T47D (cell line): ENCODE measurements around the gene CCDC6.
"Not testable (repeated sequence)": the region's sequence is repeated elsewhere in the genome, so short reads cannot be mapped to it uniquely, and the experiment has no call there.

Experiments used
- DNase-seq, 2 experiments: peaks; one replicate each; pipeline versions ENCODE4 v3.0.0 to v3.0.0-alpha.2; 2011 to 2012; ENCODE audit warnings: low read depth in 1 of 2, low spot score in 1 of 2
- JUND ChIP-seq: IDR thresholded peaks from 2 replicates; pipeline ENCODE4 v1.6.1; 2012; ENCODE audit warnings: low read depth
- in situ Hi-C: cut with HindIII; loops from 2 replicates; pipeline ENCODE4 v1.10.0; 2016; ENCODE audit warnings: low sequenced_read_pairs, low pct_unique_long_range_greater_than_20kb

CCDC6 gene

DNA sequence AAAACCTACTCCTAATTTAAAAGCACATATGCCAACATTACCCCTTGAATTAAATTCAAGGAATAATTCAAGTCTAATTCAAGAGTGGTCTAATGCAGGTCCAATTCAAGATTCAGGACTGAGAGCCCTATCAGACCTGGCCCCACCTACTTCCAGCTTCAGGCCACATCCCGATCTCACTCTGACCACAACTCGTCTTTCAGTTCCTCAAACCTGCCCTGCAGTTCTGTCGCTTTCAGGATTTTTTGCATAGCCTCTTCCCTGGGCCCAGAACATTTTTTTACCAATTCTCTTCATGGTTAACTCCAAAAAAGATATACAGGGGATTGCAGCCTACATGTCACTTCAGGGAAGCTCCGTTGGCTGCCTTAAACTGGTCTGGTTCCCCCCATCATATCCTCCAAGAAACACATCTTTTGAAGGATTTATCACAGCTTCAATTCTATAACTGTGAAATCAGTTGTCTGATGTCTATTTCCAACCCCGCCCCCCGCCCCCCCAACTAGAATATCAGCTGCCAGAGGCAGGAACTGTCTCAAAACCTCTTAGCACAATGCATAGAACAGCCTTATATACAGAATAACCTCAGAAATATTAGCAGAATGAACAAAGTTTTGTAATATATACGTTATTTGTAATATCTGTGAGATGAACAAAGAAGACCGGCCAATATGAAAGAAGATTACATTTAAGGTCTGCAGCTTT, 20.8 kb downstream of the CCDC6 start:
- DNase-seq = no peak
- in situ Hi-C loops = no loop called here
- no peak for TF ChIP-seq JUND

DNA sequence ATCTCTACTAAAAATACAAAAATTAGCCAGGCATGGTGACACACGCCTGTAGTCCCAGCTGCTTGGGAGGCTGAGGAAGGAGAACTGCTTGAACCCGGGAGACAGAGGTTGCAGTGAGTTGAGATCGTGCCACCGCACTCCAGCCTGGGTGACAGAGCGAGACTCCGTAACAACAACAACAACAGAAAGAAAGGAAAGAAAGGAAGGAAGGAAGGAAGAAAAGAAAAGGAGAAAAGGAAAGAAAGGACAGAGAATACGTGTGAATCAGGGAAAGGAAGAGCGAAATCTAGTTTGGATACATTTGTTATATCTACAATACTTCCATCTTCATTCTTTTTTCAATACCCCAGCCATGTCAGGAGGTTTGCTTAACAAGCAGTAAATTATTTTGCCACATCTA, 21.5 kb downstream of the CCDC6 start:
- in situ Hi-C loops, DNase-seq: not testable (repeated sequence)

DNA sequence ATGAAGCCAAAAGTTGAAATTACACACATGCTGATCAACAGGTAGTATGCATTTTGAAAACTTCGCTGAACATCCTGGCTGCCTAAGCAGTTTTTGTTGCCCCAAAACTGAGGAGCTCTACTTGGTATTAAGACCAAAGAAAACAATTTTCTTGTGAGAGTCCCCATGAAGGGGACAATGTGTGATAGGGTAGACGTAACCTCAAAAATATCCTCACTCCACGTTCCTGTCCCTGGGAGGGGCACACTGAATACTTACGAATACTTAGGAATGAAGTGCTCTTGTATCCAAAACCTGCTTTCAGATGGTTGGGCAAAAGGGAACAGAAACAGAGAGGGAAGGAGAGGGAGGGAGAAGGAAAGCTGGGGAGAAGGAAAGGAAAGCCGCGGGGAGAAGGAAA, 24.7 kb downstream of the CCDC6 start:
- TF ChIP-seq JUND = no peak
- in situ Hi-C loops = no loop called here
- no peak for DNase-seq

DNA sequence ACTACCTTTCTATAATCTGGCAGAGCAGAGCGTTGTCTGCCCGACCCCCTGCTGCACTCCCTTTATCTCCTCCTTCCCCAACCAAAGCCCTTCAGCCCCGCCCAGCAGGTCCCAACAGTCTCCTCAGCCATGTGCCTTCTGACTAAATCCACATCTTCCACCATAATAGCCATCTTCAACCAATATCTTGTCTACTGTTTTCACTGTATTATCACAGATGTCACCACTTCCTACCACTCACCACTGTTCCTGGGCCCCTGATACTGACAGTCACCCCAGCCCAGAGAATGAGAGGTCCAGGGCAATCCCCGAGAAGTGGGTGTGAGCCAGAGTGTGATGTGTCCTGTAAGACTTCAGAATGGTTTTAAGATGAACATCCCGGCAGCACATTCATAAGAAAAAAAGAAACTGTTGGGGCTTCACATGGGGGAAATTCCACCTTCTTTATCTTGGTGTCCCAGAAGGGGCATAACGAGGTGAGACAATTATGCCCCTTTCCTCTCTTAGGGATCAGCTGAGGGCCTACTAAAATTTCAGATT, 25.3 kb downstream of the CCDC6 start:
- no peak for TF ChIP-seq JUND
- in situ Hi-C loops = no loop called here

DNA sequence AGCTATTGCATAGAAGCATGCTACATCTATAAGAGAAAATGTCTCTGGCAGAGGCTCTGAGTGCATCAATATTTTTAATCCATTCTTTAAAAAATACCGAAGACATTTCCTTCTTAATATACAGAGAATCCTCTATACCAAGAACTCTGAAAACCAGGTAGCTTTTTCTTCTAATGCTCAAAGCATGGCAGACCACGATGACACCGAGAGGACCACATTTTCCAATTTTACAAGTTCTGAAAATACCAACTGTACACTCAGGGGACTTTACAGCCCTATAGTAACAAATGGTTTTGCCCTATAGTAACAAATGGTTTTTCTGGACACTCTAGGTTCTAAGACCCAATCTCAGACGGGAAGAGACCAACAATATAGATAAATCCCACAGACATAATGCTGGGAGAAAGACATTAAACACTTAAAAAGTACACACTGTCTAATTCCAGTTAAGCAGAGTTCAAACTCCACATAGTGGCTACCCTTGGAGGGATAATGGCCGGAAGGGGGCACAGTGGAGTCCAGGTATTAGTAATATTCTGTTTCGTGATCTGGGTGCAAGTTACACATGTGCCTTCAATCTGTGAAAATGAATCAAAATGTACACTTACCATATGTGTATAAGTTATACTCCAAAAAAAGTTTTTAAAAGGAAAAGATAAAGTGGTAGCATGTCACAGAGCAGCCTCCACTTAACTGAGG, 26.2 kb downstream of the CCDC6 start:
- no peak for DNase-seq
- in situ Hi-C loops = no loop called here
- TF ChIP-seq JUND = no peak

More for the DNA sequence above, 25.3 kb downstream of the CCDC6 start:
- no peak for DNase-seq

DNA sequence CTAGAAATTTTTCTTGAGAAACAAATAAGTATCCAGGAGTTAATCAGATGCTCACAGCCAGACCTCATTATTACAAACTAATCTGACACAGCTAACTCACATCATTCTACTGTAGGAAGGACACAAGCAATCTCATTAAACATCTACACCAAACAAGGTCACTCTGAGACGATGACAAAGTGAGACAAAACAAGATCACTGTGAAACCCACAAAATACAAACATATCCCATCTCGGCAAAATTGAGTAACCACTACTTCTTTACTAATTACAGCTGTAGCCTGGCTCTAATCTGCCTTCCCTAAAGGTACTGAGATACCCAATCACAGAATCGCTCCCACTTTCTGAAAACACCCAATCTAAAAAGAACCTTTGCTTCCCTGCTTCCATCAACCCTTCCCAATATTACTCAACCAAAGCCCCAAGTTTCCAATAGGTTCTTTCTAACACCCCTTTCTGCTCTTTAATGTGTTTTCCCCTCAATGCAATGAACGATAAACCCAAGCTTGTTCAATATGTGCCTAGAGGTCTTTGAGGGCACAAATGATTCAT, 26.9 kb downstream of the CCDC6 start:
- no peak for DNase-seq
- no peak for TF ChIP-seq JUND
- in situ Hi-C loops = no loop called here

DNA sequence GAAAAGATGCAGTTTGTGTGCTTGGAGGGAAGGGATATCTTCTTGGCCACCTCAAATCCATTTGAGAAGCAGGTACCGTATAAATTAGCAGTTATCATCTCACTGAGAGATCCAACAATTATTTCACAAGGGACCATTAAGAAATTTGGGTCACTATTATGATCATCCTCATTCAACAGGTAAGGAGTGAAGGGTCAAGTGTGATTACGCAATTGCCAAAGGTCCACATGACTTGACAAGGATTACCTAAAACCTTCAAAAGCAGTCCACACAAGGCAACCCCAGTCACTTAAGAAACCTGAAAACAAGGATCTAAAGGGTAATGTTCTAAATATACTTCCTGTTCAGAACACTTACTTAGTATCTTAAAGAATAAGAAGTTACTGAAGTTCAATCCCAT, 27.4 kb downstream of the CCDC6 start:
- no peak for DNase-seq
- in situ Hi-C loops = no loop called here
- TF ChIP-seq JUND = no peak

DNA sequence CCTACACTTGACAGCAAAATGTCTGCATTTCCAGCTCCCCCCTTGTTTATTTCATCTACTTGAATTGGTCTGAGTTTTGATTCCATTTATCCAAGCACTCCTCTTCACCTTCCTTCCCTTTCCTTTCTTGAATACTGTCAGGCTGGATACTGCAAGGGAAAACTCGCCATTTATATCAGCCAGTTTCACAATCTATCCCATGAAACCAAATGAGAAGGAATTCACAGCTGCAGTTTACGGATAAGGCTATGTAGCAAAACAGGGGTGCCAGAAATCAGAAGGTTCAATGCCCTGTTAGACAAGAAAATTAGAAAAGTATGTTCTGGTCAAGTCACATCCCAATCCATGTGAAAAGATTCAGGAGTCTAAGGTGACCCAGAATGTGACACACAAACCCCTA, 28.1 kb downstream of the CCDC6 start:
- in situ Hi-C loops = no loop called here
- TF ChIP-seq JUND = no peak

DNA sequence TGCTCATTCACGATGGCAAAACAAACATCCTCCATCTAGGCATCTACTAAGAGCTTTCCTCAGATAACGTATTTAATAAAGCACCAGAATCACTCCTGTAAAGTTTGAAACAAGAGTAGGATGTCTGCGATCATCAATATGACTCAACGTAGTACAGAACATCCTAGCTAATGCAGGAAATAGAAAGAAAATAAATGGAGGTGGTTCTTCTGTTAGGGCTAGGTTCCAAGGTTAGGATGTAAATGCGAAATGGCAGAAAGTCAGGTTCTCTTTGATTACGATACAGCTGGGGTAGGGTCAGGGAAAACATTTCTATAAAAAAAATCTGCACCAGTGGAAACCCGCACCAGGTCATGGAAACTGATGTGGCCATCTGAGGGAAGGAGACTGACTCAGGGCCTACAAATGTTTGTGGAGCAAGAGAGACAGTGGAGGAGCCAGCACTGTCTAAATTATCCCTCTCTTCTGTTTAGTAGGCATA, 29.1 kb downstream of the CCDC6 start:
- TF ChIP-seq JUND = no peak
- in situ Hi-C loops = no loop called here
- DNase-seq = no peak

More for the DNA sequence above, 28.1 kb downstream of the CCDC6 start:
- DNase-seq = no peak

DNA sequence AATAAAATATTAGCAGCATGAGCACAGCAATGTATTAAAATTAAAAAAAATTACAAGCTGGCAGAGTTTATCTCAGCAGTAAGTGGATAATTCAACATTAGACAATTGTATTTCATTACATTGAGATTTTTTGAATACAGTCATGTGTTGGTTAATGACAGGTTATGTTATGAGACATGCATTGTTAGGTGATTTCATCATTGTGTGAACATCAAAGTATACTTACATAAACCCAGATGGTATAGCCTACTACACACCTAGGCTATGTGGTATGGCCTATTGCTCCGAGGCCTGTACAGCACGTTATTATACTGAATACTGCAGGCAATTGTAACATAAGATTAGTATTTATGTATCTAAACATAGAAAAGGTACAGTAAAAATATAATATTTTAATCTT, 29.7 kb downstream of the CCDC6 start:
- in situ Hi-C loops = no loop called here

DNA sequence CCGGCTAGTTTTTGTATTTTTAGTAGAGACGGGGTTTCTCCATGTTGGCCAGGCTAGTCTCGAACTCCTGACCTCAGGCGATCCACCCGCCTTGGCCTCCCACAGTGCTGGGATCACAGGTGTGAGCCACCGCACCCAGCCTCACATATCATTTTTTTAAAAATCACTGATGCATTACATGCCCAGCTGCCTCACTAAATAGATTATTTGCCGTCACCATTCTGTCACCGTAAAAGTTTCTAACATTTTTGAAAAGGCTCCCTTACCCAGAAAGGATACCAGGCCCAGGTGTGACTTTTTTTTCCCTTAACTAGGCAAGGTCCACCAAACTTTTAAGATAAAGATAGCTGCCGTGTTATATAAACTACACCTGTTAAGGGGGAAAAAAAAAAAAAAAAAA, 30.1 kb downstream of the CCDC6 start:
- in situ Hi-C loops, DNase-seq: not testable (repeated sequence)

More for the DNA sequence above, 29.7 kb downstream of the CCDC6 start:
- DNase-seq = no peak
- TF ChIP-seq JUND = no peak

DNA sequence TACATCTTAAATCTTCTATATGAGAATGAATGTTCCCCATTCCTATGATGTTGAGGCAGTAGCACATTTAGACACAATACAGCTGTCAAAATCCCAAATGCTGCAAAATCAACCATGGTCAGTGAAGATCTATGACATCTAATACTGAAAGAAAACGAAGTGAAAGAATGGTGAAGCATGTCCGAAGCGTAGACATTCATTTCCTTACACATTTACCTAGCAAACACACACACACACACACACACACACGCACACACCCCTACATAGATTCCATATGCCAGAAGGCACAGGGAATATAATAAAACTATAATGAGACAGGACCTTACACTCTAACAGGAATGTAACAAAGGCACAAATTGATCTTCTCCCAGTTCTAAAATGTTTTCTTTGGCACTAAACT, 32.5 kb downstream of the CCDC6 start:
- TF ChIP-seq JUND = no peak
- no peak for DNase-seq
- in situ Hi-C loops = no loop called here

DNA sequence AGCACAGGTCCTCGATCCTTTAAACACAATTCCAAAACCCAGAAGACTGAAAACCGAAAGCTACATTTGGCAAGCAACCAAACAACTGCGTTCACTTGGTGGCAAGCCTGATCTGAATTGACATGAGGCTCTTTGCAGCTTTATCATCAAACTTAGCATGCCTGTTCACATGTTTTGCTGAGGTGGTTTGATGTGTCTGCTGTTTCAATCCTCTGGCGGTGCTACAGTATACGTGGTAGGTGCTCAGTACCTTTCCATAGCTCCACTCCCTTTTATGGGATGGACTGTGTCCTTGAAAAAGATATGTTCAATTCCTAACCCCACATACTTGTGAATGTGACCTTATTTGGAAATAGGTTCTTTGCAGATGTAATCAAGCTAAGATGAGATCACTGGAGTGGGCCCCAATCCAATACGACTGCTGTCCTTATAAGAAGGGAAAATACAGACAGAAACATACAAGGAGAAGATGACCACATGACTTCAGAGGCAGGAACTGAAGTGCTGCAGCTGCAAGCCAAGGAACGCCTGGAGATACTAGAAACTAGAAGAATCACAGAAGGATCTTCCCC, 33.4 kb downstream of the CCDC6 start:
- in situ Hi-C loops = no loop called here
- no peak for TF ChIP-seq JUND
- peak in 1 of 2 experiments; percentile 57 for DNase-seq
